ENCODE measurements around the gene TMPRSS7.

GRCh38 chr3:112013058-112013783 lies 21.3 kb upstream of the TMPRSS7 start:
- TF ChIP-seq POLR2A (IDR thresholded peaks at IDR 0.05) = no peak
- TF ChIP-seq CTCF (IDR thresholded peaks at IDR 0.05) = peak; percentile 56 to 74 (median 60)

Measured in uterus (tissue), 2 donors.